Thymus (tissue), 11 donors: ENCODE data around the gene RPS6KA5. TPM values are rescaled to one million over a fixed set of nuclear protein-coding genes. Genes with fewer than 3 reads are reported as not detected.

Experiments
- DNase-seq, 9 donors: peaks; one replicate each; pipeline ENCODE4 v3.0.0-alpha.2; 2013; ENCODE audit warnings: low spot score in 9 of 9, low read depth in 6 of 9, missing footprints in 1 of 9
- H3K27ac ChIP-seq, 2 donors: one replicate each; pipeline ENCODE4 v1.5.1; 2013; ENCODE audit warnings: control low read depth in 1 of 2, low read depth in 1 of 2, low read length in 1 of 2, mild to moderate bottlenecking in 1 of 2, moderate library complexity in 1 of 2
- H3K27me3 ChIP-seq, 2 donors: one replicate each; pipeline ENCODE4 v1.5.1; 2013; ENCODE audit warnings: low read length in 1 of 2; ENCODE audit not compliant: control insufficient read depth in 2 of 2, insufficient read depth in 1 of 2
- H3K36me3 ChIP-seq, 2 donors: one replicate each; pipeline ENCODE4 v1.5.1; 2013; ENCODE audit warnings: low read length in 1 of 2, mild to moderate bottlenecking in 1 of 2, moderate library complexity in 1 of 2; ENCODE audit not compliant: control insufficient read depth in 2 of 2, insufficient read depth in 2 of 2
- H3K4me1 ChIP-seq, 2 donors: one replicate each; pipeline ENCODE4 v1.5.1; 2013; ENCODE audit warnings: low read length in 2 of 2; ENCODE audit not compliant: control insufficient read depth in 2 of 2, insufficient read depth in 2 of 2
- H3K4me3 ChIP-seq, 2 donors: one replicate each; pipeline ENCODE4 v1.5.1; 2013; ENCODE audit warnings: low read length in 2 of 2, control low read depth in 1 of 2, mild to moderate bottlenecking in 1 of 2
- H3K9me3 ChIP-seq, 2 donors: one replicate each; pipeline ENCODE4 v1.5.1; 2013; ENCODE audit warnings: low read length in 1 of 2, mild to moderate bottlenecking in 1 of 2; ENCODE audit not compliant: control insufficient read depth in 2 of 2, insufficient read depth in 1 of 2
- WGBS: extraction: QIAGEN DNeasy Blood & Tissue Kit; methylation state at CpG from one replicate; pipeline ENCODE4 v1.1.7; 2013; 5-methylcytosine and 5-hydroxymethylcytosine counted together
- polyA plus RNA-seq: library from polyadenylated mRNA; stranded (reverse); fragments of 200-250 nt; gene quantifications from one replicate; pipeline ENCODE4 v1.2.3, GENCODE V29; 2013
- total RNA-seq: library from RNA; stranded (reverse); fragments of 120-200 nt; gene quantifications from one replicate; pipeline ENCODE4 v1.2.4, GENCODE V29; 2013
- donor health status: healthy.

Gene RPS6KA5
- total and polyA plus RNA-seq, 2 donors: 4.0 to 5.1 TPM

DNA sequence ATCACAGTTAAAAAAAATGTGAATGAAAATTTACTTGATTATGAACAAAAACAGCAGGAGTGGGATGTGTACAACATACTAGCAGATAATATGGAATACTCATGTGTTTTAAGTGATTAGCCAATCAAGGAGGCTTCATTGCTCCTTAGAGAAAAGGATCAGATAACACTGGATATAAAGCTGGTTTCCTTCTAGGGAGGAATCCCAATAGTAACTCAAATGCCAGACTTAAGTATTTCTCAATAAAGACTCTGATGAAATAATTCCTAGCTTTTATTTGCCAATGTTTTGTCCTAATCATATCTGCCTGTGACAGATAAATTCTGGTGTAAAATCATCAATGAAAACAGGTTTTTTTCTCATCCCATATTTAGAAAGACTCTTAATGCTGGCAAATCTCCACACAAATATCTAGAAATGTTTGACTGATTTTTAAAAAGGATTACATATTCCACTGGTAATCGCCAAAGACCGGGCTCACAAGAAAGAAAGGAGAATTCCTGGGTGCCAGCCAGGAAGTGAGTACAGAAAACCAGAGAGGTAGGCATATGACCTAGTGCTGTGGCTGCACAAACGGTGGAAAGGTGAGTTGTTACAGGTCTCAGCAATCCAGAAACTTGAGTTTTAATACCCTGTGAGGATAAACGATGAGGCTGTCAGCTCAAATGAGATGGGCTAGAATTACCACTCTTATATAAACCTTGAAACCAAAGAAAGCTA, 135.7 kb downstream of the RPS6KA5 start:
- no peaks in the 10 kb centered on the region for H3K9me3 ChIP-seq
- no peak overlapping the region for H3K4me3 ChIP-seq
- DNase-seq: no peak
- WGBS: 92% methylated on average over 4 of the region's 4 CpGs
- no peak overlapping the region for H3K27ac ChIP-seq
- no peaks in the 10 kb centered on the region for H3K36me3 ChIP-seq
- no peaks in the 10 kb centered on the region for H3K4me1 ChIP-seq
- H3K27me3 ChIP-seq: no peaks in the 10 kb centered on the region

DNA sequence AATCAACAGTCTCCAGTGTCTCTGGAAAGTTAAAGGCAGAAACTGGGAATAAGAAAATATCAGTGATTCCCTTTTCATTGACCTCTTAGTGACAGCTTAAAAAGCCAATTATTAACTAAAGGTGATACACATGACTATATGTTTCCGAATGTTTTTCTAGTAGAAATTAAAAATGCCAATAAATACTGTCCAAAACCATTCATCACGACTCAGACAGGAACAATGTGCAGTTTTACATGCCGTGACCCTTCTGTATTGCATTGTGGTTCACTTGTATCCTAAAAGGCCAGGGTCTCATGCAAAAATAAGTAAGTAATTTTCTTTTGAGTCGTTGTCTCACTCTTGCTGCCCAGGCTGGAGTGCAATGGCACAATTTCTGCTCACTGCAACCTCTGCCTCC, 138.3 kb downstream of the RPS6KA5 start:
- no peak overlapping the region for H3K27ac ChIP-seq
- no peaks in the 10 kb centered on the region for H3K36me3 ChIP-seq
- WGBS: 98% methylated on average over 4 of the region's 4 CpGs
- H3K27me3 ChIP-seq: no peaks in the 10 kb centered on the region
- H3K9me3 ChIP-seq: no peaks in the 10 kb centered on the region
- H3K4me1 ChIP-seq: no peaks in the 10 kb centered on the region
- no peak overlapping the region for H3K4me3 ChIP-seq
- no peak for DNase-seq

DNA sequence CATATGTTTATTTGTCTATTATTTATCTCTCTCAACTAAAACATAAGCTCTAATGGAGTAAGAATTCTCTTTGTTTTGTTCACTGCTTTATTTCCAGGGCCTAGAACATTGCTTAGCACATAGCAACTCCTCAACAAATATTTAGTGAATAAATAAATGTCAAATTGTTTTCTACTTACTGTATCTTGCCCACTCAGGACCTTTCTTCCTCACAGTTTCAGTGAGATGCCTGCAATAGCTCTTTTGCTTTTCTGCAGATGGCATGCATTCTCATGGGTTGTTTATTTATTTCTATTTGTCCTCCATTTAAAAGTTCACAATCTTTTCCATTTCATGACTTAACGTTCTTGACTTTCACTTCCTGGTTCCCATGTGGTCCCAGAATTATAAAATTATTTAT, 149.3 kb downstream of the RPS6KA5 start:
- DNase-seq: no peak
- no peaks in the 10 kb centered on the region for H3K27me3 ChIP-seq
- H3K36me3 ChIP-seq: no peaks in the 10 kb centered on the region
- H3K4me3 ChIP-seq: no peak overlapping the region
- H3K27ac ChIP-seq: no peak overlapping the region
- WGBS: 59% methylated on average over 1 of the region's 1 CpG
- no peaks in the 10 kb centered on the region for H3K4me1 ChIP-seq
- no peaks in the 10 kb centered on the region for H3K9me3 ChIP-seq

DNA sequence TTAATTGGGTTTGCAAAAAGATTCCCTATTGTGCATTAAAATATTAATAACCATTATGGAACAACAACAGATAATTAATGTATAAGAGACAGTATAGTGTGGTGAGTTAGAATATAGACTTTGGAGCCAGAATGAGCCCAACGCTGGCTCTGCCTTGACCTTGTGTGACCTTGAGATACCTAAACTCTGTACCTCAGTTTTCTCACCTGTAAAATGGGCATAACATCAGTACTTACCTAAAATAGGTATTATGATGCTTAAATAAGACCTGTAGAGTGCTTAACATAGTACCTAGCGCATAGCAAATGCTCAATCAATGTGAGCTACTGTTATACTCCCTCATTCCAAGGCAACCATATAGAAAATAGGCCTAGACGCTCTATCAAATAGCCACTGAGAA, 153.3 kb downstream of the RPS6KA5 start:
- Histone ChIP-seq H3K4me1 (no peaks in the 10 kb centered on the region), H3K4me3 (no peak overlapping the region), H3K27me3 (no peaks in the 10 kb centered on the region), H3K36me3 (no peaks in the 10 kb centered on the region), H3K27ac (no peak overlapping the region), H3K9me3 (no peaks in the 10 kb centered on the region)
- no peak for DNase-seq
- WGBS: 98% methylated on average over 3 of the region's 3 CpGs

DNA sequence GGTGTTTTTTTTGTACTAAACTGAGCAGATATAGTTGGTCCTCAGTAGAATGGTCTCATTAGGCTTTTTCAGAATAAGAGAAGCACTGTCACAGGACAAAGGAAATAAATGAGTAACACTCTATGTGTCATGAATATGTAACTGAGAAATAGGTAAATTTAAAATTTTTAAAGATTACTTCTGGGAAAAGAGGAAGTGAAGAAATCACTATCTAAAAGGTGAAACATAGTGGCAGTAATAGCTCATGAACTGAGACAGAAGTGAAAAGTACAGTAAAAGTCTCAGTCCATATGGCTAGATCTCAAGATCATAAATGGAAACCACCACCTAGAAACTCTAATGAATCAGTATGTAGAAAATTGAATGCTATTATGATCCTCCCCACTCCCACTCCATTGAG, 154.9 kb downstream of the RPS6KA5 start:
- Histone ChIP-seq H3K4me1 (no peaks in the 10 kb centered on the region), H3K27ac (no peak overlapping the region), H3K27me3 (no peaks in the 10 kb centered on the region), H3K4me3 (no peak overlapping the region), H3K36me3 (no peaks in the 10 kb centered on the region), H3K9me3 (no peaks in the 10 kb centered on the region)
- no peak for DNase-seq

DNA sequence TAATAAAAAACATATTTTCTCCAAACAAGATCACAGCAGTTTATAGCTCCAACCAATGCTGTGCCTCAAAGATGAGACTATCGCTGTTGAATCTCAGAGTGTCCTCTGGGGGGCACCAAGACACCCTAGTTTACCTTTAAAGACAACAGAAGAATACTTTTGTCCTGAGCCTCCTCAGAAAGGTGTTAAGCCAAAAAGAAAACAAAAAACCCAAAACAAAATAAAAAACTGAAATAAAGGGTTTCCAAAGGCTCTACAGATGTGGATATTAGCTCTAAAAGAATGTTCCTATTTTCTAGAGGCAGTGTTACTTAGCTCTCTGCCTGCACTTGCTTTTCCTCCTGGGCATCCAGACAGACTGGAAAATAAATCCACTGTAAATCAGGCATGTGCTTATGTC, 157.3 kb downstream of the RPS6KA5 start:
- Histone ChIP-seq H3K4me1 (no peaks in the 10 kb centered on the region), H3K36me3 (peaks cover 3 to 8% of the 10 kb centered on the region in 2 donors), H3K27ac (no peak overlapping the region), H3K27me3 (no peaks in the 10 kb centered on the region), H3K9me3 (no peaks in the 10 kb centered on the region), H3K4me3 (no peak overlapping the region)
- WGBS: 6% methylated on average over 1 of the region's 1 CpG
- DNase-seq: peak; percentile 8 to 74 (median 42)

DNA sequence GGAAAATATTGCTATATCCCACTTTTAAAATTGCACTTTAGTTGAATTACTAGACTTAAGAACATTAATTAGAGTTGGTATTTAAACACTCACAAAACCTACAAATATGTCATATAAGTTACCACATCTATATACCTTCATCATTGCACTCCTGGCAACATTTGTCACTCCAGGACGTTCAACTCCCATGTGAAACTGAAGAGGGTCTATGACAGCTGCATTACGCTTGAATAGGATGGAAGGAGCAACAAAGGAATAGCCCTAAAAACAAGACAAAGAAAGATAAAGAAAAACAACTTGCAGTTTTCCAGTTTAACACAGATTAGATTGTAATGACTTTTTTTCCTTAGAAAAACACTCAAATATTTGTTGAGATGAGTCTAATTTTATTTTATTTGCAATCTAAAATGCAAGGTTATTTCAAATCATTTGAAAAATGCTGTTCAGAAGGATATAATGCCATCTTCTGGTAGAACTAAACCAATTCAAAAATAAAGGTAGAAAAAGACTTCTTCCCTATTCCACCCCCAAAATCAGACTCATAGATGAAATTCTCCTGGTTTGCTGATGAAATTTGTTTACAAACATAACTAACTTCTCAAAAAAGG, 159.9 kb downstream of the RPS6KA5 start:
- Histone ChIP-seq H3K4me3 (no peak overlapping the region), H3K9me3 (no peaks in the 10 kb centered on the region), H3K4me1 (no peaks in the 10 kb centered on the region), H3K27ac (no peak overlapping the region), H3K27me3 (no peaks in the 10 kb centered on the region), H3K36me3 (peaks cover 3 to 12% of the 10 kb centered on the region in 2 donors)
- 94% methylated on average over 2 of the region's 2 CpGs for WGBS
- no peak for DNase-seq

DNA sequence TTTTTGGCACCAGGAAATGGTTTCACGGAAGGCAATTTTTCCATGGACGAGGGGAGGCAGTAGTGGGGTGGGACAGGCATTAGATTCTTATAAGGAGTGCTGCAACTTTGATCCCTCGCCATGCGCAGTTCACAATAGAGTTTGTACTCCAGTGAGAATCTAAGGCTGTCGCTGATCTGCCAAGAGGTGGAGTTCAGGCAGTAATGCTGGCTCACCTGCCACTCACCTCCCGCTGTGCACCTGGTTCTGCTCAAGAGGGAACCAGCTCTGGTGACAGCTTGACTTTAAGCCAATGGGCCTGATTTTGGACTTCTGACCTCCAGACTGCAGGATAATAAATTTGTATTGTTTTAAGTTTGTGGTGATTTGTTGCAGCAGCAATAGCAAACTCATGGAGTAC, 163.4 kb downstream of the RPS6KA5 start:
- 97% methylated on average over 6 of the region's 6 CpGs for WGBS
- Histone ChIP-seq H3K4me1 (no peaks in the 10 kb centered on the region), H3K36me3 (peaks cover 3 to 12% of the 10 kb centered on the region in 2 donors), H3K27ac (no peak overlapping the region), H3K4me3 (no peak overlapping the region), H3K27me3 (no peaks in the 10 kb centered on the region), H3K9me3 (no peaks in the 10 kb centered on the region)
- no peak for DNase-seq

DNA sequence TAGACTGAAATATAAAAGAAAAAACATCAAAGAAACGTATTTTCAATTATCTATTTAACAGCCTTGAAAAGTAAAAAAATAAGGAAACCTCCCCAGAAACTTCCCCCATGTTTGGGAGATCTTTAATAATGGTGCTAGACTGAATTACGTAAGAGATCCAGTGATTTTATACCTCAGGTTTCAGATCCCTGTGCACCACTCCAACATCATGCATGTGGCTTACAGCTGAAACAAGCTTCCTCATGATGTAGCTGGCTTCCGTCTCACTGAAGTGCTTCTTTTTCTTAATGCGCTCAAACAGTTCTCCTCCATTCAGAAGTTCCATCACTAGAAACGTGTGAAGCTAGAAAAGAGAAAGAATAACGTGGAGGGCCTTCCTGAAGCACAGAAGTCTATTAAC, 166.2 kb downstream of the RPS6KA5 start:
- 95% methylated on average over 6 of the region's 6 CpGs for WGBS
- no peaks in the 10 kb centered on the region for H3K27me3 ChIP-seq
- H3K27ac ChIP-seq: no peak overlapping the region
- H3K9me3 ChIP-seq: no peaks in the 10 kb centered on the region
- peaks cover 3 to 12% of the 10 kb centered on the region in 2 donors for H3K36me3 ChIP-seq
- H3K4me1 ChIP-seq: no peaks in the 10 kb centered on the region
- H3K4me3 ChIP-seq: no peak overlapping the region
- no peak for DNase-seq
